CD4-positive, alpha-beta T cell treated with Interleukin-15 for 4 hours (primary cell): ENCODE data around the gene ACER3.
"Not testable (repeated sequence)": the region's sequence is repeated elsewhere in the genome, so short reads cannot be mapped to it uniquely, and the experiment has no call there.

Experiments
- DNase-seq: peaks from one replicate; pipeline ENCODE4 v3.0.0-alpha.2; 2020; ENCODE audit warnings: low spot score

ACER3 gene

GRCh38 chr11:76872959-76873827 lies 12.5 kb downstream of the ACER3 start:
- no peak for DNase-seq

- no peak for DNase-seq
Measured at GRCh38 chr11:76878014-76878413, 17.3 kb downstream of the ACER3 start.

GRCh38 chr11:76880314-76880713 lies 19.6 kb downstream of the ACER3 start:
- DNase-seq: no peak

GRCh38 chr11:76880956-76881355 lies 20.2 kb downstream of the ACER3 start:
- DNase-seq: no peak

- DNase-seq: no peak
Measured at GRCh38 chr11:76885390-76886097, 24.8 kb downstream of the ACER3 start.

- DNase-seq: no peak
Measured at GRCh38 chr11:76888989-76889388, 28.3 kb downstream of the ACER3 start.

- no peak for DNase-seq
Measured at GRCh38 chr11:76889411-76889975, 28.8 kb downstream of the ACER3 start.

- no peak for DNase-seq
Measured at GRCh38 chr11:76890329-76890728, 29.6 kb downstream of the ACER3 start.

- no peak for DNase-seq
Measured at GRCh38 chr11:76891285-76891684, 30.6 kb downstream of the ACER3 start.

GRCh38 chr11:76891793-76892192 lies 31.1 kb downstream of the ACER3 start:
- DNase-seq: no peak

- DNase-seq: no peak
Measured at GRCh38 chr11:76892306-76892705, 31.6 kb downstream of the ACER3 start.

GRCh38 chr11:76897233-76897632 lies 36.5 kb downstream of the ACER3 start:
- no peak for DNase-seq

GRCh38 chr11:76901144-76901543 lies 40.4 kb downstream of the ACER3 start:
- no peak for DNase-seq

- DNase-seq: not testable (repeated sequence)
Measured at GRCh38 chr11:76901622-76902021, 40.9 kb downstream of the ACER3 start.

GRCh38 chr11:76902121-76903014 lies 41.6 kb downstream of the ACER3 start:
- DNase-seq: no peak

- DNase-seq: no peak
Measured at GRCh38 chr11:76903325-76903724, 42.6 kb downstream of the ACER3 start.

GRCh38 chr11:76910620-76911414 lies 50.1 kb downstream of the ACER3 start:
- no peak for DNase-seq

- DNase-seq: no peak
Measured at GRCh38 chr11:76911415-76911808, 50.7 kb downstream of the ACER3 start.

GRCh38 chr11:76916712-76917111 lies 56.0 kb downstream of the ACER3 start:
- no peak for DNase-seq

- peak; percentile 36 for DNase-seq
Measured at GRCh38 chr11:76918941-76919386, 58.2 kb downstream of the ACER3 start.

- no peak for DNase-seq
Measured at GRCh38 chr11:76919467-76919866, 58.7 kb downstream of the ACER3 start.
